D721Med (cell line): ENCODE data around the gene KLF16.
"Not testable (repeated sequence)": the region's sequence is repeated elsewhere in the genome, so short reads cannot be mapped to it uniquely, and the experiment has no call there.

ENCODE experiments used
- DNase-seq: peaks from one replicate; pipeline ENCODE4 v3.0.0; 2011; ENCODE audit warnings: low spot score; ENCODE audit not compliant: insufficient read length
- FAIRE-seq: peaks from 2 replicates; lab custom pipeline; 2011; peaks lifted over from hg19 to GRCh38; lab: Jason Lieb, UNC
- CTCF ChIP-seq: IDR thresholded peaks from 2 replicates; pipeline ENCODE4 v1.5.1; 2012; ENCODE audit warnings: mild to moderate bottlenecking, control low read depth; ENCODE audit not compliant: insufficient read depth; ENCODE audit errors: missing control alignments

KLF16 gene

DNA sequence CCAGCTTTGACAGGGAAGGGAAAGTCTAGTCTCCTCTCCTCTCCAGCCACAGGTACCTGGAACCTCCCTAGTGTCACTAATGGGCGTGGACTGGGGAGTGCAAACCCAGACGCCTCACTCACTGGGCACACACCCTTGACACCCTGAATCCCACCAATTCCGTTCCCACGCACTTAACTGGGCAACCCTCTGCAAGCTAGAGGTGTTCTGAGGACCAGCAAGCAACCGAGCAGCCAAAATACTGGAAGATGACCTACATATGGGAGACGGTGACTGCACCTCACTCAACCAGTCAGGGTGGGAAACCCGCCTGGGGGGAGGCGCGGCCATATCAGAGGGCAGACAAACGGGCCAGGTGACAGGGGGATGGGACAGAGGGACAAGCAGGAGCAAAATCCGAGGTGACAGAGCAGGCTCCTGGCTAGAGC lies 20.9 kb upstream of the KLF16 start:
- no peak for TF ChIP-seq CTCF
- FAIRE-seq, result no peak
- no peak for DNase-seq

DNA sequence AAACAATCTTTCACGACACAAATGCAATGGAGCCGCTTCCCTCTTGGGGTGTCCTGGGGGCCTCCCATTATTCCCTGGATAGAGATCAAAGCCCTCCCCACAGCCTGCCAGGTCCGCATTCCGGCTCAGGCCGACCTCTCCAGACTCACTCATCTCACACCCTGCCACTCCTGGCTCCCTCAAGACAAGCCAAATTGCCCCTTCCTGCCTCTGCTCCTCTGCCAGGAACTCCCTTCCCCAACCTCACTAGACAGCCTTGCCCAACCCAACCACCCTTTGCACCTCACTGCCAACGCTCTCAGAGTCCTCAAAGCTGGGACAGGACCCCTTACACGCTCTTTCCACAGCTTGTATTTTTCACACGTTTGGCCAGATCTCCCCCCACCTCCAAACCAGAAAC lies 20.4 kb upstream of the KLF16 start:
- TF ChIP-seq CTCF, result no peak
- no peak for FAIRE-seq
- DNase-seq, result no peak

- DNase-seq (no peak), FAIRE-seq (no peak)
- no peak for TF ChIP-seq CTCF
Measured at GRCh38 chr19:1882786-1883692, 19.7 kb upstream of the KLF16 start.

GRCh38 chr19:1882089-1882785 lies 18.9 kb upstream of the KLF16 start:
- FAIRE-seq (no peak), DNase-seq (no peak)
- TF ChIP-seq CTCF, result no peak

DNA sequence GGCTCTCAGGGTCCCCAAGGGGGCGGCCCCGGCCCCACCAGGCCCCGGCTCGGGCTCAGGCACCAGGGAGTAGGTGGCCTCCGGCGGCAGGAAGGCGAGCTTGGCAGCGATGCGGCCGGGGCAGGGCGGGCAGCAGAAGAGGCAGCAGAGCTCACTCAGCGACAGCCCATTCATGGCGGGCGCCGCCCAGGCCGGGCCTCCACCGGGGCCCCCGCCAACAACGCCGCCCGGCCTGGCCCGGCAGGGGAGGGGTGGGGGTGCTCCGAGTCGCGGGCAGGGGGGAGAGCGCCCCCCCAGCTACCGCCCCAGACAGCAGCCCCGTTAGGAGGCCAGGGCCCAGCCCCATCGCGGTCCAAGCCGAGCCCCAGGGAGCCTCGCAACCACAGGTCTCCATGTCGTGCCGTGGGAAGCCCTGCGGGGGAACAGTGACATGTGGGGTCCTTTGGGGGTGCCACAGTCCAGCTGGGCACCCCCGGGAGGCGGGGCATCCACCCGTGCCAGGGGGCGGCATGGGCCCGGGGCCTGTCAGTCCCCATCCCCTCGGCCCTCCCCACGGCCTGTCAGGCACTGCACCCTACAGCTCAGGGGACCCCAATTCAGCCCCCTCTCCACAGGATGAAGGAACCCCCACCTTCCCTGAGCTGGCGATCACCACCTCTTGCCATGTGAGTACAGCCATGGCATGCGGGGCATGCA lies 18.2 kb upstream of the KLF16 start:
- DNase-seq, FAIRE-seq: not testable (repeated sequence)

DNA sequence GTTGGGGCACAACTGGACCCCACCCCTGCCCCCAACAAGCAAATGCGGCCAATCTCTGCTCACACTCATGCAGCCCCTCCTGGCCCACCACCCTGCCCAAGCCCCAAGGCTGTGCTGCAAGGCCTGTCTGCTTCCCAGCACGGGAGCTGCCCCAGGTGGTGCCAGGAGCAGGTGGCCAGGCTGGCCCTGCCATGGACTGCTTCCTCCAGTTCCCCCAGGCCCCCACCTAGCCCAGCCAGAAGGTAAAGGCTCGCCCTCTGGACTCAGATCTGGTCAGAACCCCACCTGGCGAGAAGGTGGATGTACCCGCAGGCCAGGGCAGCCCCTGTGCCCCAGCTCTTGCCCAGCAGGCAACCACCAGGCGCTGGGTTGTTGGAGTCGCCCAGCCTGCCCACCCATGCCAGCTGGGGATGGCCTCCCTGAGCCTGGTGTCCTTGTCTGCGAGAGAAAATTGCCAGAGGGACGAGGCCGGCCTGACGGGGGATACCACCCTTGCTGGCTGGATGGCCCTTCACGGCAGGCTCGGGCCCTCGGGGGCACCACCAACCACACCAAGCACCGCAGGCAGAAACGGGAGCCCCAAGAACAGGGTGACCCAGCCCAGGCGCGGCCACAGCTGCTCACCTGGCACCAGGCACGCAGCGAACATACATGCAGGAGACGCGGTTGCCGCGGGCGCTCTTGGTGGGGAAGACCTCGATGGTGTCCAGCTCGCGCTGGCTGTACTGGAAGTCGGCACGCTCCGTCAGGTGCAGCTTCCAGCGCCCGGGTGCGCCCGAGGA lies 17.4 kb upstream of the KLF16 start:
- TF ChIP-seq CTCF, result no peak
- FAIRE-seq, result no peak
- no peak for DNase-seq

DNA sequence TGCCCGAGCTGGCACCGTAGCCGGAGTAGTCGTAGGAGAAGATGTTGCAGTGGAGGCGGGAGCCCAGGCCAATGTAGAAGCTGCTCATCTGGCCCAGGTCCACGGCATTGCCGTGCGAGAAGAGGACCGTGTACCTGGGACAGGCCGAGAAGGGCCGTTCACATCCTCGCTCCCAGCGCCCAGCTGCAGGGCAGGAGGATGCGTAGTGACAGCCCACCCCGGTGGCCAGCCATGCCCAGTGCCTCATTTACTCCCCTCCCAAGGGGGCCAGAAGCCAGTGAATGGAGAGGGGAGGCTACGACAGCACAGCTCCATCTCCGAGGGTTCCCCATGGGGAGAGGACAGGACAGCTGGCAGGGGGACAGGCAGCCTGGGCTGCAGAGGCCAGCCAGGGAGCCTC lies 16.6 kb upstream of the KLF16 start:
- FAIRE-seq, DNase-seq: not testable (repeated sequence)

DNA sequence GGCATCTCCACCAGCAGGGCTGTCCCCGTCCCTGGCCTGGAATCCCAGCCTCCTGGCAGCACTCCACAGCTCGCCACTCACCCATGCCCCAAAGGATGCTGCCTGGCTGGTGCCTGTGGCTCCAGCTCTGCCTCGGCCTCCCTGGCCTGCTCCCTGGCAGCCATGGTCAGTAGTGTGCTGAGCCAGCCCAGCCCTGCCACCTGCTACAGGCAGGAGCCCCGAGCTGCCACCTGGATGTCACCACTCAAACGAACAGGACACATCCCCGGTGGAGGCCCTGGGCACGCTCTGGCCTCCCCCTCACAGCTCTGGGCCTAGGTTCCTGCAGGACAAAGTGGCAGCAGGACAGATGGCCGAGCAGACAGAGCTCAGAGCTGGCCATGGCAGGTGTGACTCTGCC lies 15.2 kb upstream of the KLF16 start:
- FAIRE-seq, DNase-seq: not testable (repeated sequence)

DNA sequence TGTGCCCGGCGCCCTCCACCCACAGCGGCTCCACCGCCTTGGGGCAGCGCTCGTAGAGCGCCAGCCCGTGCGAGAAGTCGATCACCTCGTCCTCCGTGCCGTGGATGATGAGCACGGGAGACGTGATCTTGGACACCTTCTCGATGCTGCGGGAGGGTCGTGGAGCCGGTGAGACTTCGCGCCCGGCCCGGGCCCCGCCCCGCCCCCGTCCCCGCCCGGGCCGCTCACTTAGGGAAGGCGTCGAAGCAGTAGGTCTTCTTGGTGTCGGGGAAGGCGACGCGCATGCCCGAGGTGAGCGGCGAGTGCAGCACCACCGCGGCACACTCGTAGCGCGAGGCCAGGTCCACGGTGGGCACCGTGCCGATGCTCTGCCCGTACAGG lies 13.9 kb upstream of the KLF16 start:
- DNase-seq, FAIRE-seq: not testable (repeated sequence)
